Skeletal muscle satellite cell (primary cell): Measurements from ENCODE around the gene BTG4.

ENCODE experiments used
- H3K27me3 ChIP-seq: 2 replicates; pipeline ENCODE4 v1.7.0; 2013; ENCODE audit warnings: low read length; ENCODE audit not compliant: control insufficient read depth, insufficient read depth
- H3K36me3 ChIP-seq: 2 replicates; pipeline ENCODE4 v1.7.0; 2013; ENCODE audit warnings: mild to moderate bottlenecking, control low read depth, low read length; ENCODE audit not compliant: insufficient read depth
- H3K4me1 ChIP-seq: 2 replicates; pipeline ENCODE4 v1.7.0; 2013; ENCODE audit warnings: low read length; ENCODE audit not compliant: control insufficient read depth, insufficient read depth
- H3K4me2 ChIP-seq: 2 replicates; pipeline ENCODE4 v1.7.0; 2013; ENCODE audit warnings: mild to moderate bottlenecking, low read length
- H3K4me3 ChIP-seq: 2 replicates; pipeline ENCODE4 v1.7.0; 2013; ENCODE audit warnings: low read length
- H3K9ac ChIP-seq: 2 replicates; pipeline ENCODE4 v1.7.0; 2013; ENCODE audit warnings: mild to moderate bottlenecking, low read depth, low read length, moderate library complexity
- H3K9me3 ChIP-seq: replicated peaks from 2 replicates; pipeline ENCODE4 v1.7.0; 2013; ENCODE audit warnings: mild to moderate bottlenecking, control low read depth, low read length

Gene BTG4

GRCh38 chr11:111532365-111532709 is 20.2 kb upstream of the BTG4 start:
- peaks cover 36% of the 10 kb centered on the region for H3K4me1 ChIP-seq
- no peaks in the 10 kb centered on the region for H3K27me3 ChIP-seq
- no peak overlapping the region for H3K9ac ChIP-seq
- no peak overlapping the region for H3K4me3 ChIP-seq
- H3K4me2 ChIP-seq, result no peak overlapping the region
- no peaks in the 10 kb centered on the region for H3K9me3 ChIP-seq
- H3K36me3 ChIP-seq, result no peaks in the 10 kb centered on the region

DNA sequence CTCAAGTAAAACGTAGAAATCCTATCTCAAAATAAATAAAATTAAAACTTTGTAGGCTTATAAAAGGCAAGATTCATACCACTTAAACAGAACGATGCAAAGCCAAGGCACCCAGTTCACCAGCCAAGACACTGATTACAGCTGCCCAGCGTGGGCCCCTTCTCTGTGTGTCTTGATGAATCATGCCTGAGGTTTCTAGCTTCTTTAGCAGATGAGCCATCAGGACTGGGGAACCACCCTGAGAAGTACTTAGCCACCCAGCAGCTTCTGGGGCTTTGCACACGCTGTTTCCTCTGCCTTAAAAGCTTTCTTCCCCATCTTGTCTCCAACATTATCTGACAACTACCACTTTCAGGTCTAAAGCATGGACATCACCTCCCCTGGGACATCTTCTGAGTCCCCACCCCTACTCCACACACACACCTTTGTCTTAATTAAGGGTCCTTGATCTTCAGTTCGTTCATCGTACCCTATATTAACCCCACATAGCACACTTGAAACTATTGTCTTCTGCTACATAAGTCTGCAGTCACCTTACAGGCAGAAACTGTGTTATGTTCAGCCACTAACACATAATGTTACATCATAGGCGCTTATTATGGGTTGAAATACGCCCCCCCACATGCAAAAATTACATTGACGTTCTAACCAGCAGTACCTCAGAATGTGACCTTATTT is 19.6 kb upstream of the BTG4 start:
- Histone ChIP-seq H3K9ac (peak overlapping the region; percentile 51), H3K36me3 (no peaks in the 10 kb centered on the region), H3K4me1 (peaks cover 41% of the 10 kb centered on the region), H3K9me3 (no peaks in the 10 kb centered on the region), H3K4me2 (peak overlapping the region; percentile 63), H3K27me3 (no peaks in the 10 kb centered on the region), H3K4me3 (peak overlapping the region; percentile 31)

DNA sequence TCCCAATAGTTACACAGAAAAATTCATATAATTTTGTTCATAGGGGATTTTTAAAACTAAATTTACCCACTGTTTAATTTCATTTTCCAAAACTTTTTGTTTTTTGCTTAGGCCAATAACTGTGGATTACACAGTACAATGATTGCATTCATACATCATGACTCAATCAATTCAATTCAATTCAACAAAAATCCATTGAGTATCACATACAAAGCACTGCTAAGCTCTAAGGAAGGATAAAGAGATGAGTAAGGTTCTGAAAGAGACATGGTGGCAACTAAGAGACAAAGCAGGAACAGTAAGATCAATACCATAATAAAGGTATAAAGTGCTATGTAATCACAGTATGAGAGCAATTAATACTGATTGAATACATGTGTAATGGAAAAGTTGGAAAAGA is 18.9 kb upstream of the BTG4 start:
- H3K4me2 ChIP-seq, result peak overlapping the region; percentile 63
- H3K4me3 ChIP-seq, result peak overlapping the region; percentile 25
- peaks cover 46% of the 10 kb centered on the region for H3K4me1 ChIP-seq
- H3K27me3 ChIP-seq, result no peaks in the 10 kb centered on the region
- H3K36me3 ChIP-seq, result no peaks in the 10 kb centered on the region
- peak overlapping the region; percentile 51 for H3K9ac ChIP-seq
- no peaks in the 10 kb centered on the region for H3K9me3 ChIP-seq

GRCh38 chr11:111530091-111530490 is 17.9 kb upstream of the BTG4 start:
- Histone ChIP-seq H3K9me3 (no peaks in the 10 kb centered on the region), H3K36me3 (no peaks in the 10 kb centered on the region), H3K4me3 (no peak overlapping the region), H3K27me3 (no peaks in the 10 kb centered on the region), H3K4me2 (no peak overlapping the region), H3K4me1 (peaks cover 51% of the 10 kb centered on the region), H3K9ac (no peak overlapping the region)

DNA sequence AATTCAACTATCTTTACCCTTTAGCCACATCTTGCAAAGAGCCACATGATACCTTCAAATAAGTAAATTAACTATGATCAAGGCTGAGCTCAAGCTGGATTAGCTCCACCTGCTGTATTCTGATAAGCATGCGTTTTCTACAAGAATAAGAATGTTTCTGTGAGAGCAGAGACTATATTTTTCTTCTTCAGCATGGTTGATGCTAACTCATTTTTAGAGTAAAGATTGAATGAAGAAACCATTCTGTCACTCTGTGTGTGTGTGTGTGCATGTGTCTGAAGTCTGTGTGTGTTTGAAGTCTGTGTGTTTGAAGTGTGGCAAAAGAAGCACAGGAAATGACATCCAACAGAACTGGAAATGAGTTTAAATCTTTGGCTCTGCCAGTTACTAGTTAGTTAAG is 16.4 kb upstream of the BTG4 start:
- H3K9me3 ChIP-seq, result no peaks in the 10 kb centered on the region
- peaks cover 45% of the 10 kb centered on the region for H3K4me1 ChIP-seq

GRCh38 chr11:111527279-111527678 is 15.1 kb upstream of the BTG4 start:
- Histone ChIP-seq H3K4me3 (no peak overlapping the region), H3K9me3 (no peaks in the 10 kb centered on the region), H3K4me2 (no peak overlapping the region), H3K36me3 (no peaks in the 10 kb centered on the region), H3K27me3 (no peaks in the 10 kb centered on the region), H3K4me1 (peaks cover 42% of the 10 kb centered on the region), H3K9ac (no peak overlapping the region)

More for the DNA sequence above, 16.4 kb upstream of the BTG4 start:
- Histone ChIP-seq H3K27me3 (no peaks in the 10 kb centered on the region), H3K4me3 (no peak overlapping the region), H3K4me2 (no peak overlapping the region), H3K9ac (no peak overlapping the region), H3K36me3 (no peaks in the 10 kb centered on the region)

GRCh38 chr11:111526501-111526900 is 14.3 kb upstream of the BTG4 start:
- H3K9ac ChIP-seq, result no peak overlapping the region
- H3K4me3 ChIP-seq, result no peak overlapping the region
- H3K27me3 ChIP-seq, result no peaks in the 10 kb centered on the region
- H3K36me3 ChIP-seq, result no peaks in the 10 kb centered on the region
- peak overlapping the region; percentile 31 for H3K4me2 ChIP-seq
- H3K4me1 ChIP-seq, result peaks cover 36% of the 10 kb centered on the region
- H3K9me3 ChIP-seq, result no peaks in the 10 kb centered on the region

DNA sequence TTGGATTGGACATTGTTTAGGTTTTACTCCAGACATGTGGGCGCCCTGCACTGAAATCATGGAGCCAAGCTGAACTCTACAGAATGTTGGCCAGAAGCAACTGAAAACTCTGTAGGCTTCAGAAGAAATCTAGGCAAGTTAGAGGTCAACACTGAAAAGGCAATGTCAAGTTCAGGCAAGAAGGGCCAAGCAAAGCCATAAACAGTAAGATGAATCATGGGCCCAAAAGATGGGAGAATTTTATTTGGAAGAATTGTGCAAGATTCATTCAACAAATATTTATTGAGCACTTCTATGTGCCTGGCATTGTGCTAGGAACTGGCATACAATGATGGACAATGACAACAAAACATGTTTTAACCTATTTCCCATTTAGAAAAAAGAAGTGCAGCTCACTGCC is 13.3 kb upstream of the BTG4 start:
- Histone ChIP-seq H3K9me3 (no peaks in the 10 kb centered on the region), H3K27me3 (no peaks in the 10 kb centered on the region), H3K36me3 (no peaks in the 10 kb centered on the region), H3K9ac (no peak overlapping the region), H3K4me2 (no peak overlapping the region), H3K4me3 (no peak overlapping the region), H3K4me1 (peaks cover 35% of the 10 kb centered on the region)

- no peak overlapping the region for H3K9ac ChIP-seq
- no peak overlapping the region for H3K4me2 ChIP-seq
- no peaks in the 10 kb centered on the region for H3K9me3 ChIP-seq
- no peaks in the 10 kb centered on the region for H3K27me3 ChIP-seq
- peaks cover 37% of the 10 kb centered on the region for H3K4me1 ChIP-seq
- no peaks in the 10 kb centered on the region for H3K36me3 ChIP-seq
- no peak overlapping the region for H3K4me3 ChIP-seq
Observed at GRCh38 chr11:111524056-111524455, 11.9 kb upstream of the BTG4 start.

DNA sequence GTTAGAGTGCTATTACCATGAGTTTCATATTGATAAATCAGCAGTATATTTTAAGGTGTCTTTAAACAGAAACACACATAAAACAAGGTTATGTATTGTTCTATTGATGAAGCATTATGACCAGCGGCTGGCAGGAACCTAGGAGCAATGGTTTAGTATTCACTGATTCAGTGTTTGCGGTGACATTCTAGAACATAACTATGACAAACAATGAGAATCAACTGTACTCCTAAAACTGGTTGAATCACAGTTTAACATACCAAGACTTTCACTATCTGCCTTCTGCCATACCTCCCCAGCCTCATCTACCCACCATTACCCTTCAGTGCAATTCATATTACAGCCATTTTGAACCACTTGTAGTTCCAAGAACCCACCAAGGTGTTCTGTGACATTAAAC is 11.2 kb upstream of the BTG4 start:
- Histone ChIP-seq H3K4me3 (no peak overlapping the region), H3K27me3 (no peaks in the 10 kb centered on the region), H3K36me3 (no peaks in the 10 kb centered on the region), H3K4me2 (no peak overlapping the region), H3K9ac (no peak overlapping the region), H3K9me3 (no peaks in the 10 kb centered on the region), H3K4me1 (peaks cover 31% of the 10 kb centered on the region)

DNA sequence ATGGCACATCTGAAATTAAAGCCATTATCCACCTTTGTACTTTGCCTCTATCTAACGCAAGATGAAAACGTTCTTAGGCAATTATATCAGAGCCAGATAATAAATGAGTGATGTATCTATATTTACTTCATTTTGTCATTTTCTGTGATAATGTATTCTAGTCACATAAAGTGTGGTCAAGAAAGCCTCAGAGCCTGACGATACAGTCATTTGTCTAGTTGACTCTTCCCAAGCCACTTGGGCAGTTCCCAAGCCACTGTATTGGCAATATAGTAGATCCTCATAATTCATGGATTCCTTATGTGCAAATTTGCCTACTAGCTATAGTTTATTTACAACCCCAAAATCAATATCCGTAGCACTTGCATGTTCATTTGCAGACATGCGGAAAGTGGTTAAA is 10.2 kb upstream of the BTG4 start:
- no peak overlapping the region for H3K9ac ChIP-seq
- H3K27me3 ChIP-seq, result no peaks in the 10 kb centered on the region
- H3K9me3 ChIP-seq, result no peaks in the 10 kb centered on the region
- H3K4me1 ChIP-seq, result peaks cover 31% of the 10 kb centered on the region
- no peaks in the 10 kb centered on the region for H3K36me3 ChIP-seq
- H3K4me2 ChIP-seq, result no peak overlapping the region
- no peak overlapping the region for H3K4me3 ChIP-seq

- Histone ChIP-seq H3K36me3 (no peaks in the 10 kb centered on the region), H3K9ac (no peak overlapping the region), H3K9me3 (no peaks in the 10 kb centered on the region), H3K4me2 (no peak overlapping the region), H3K27me3 (no peaks in the 10 kb centered on the region), H3K4me3 (peak overlapping the region; percentile 17), H3K4me1 (peaks cover 20% of the 10 kb centered on the region)
Observed at GRCh38 chr11:111521135-111521534, 8.9 kb upstream of the BTG4 start.
